Stimulated activated naive B cell treated with anti-CD40 and anti-IgM and Interleukin-4, amounts not matched to agents 10 μg/mL and 1 μg/mL and 100 μg/mL, for 72 hours (primary cell): Measurements from ENCODE around the gene STOM.

Experiments
- ATAC-seq, 2 donors: fragments of 150-1000 bp; cut with Tn5 transposase; replicated peaks; 2 replicates each; pipeline ENCODE4 v1.10.0; 2021; ENCODE audit warnings: moderate library complexity in 1 of 2
- DNase-seq: peaks from one replicate; pipeline ENCODE4 v3.0.0; 2021
- H3K27ac Mint-ChIP-seq: one replicate; pipeline ENCODE4 v1.8.0; 2022; ENCODE audit warnings: mild to moderate bottlenecking, mixed read lengths
- H3K27me3 Mint-ChIP-seq, 2 donors: one replicate each; pipeline ENCODE4 v1.8.0; 2022; ENCODE audit warnings: mixed read lengths in 2 of 2
- H3K36me3 Mint-ChIP-seq, 2 donors: one replicate each; pipeline ENCODE4 v1.8.0; 2022; ENCODE audit warnings: mixed read lengths in 2 of 2, mild to moderate bottlenecking in 1 of 2
- H3K4me1 Mint-ChIP-seq, 2 donors: one replicate each; pipeline ENCODE4 v1.8.0; 2022; ENCODE audit warnings: mixed read lengths in 2 of 2, mild to moderate bottlenecking in 1 of 2
- H3K4me3 Mint-ChIP-seq, 2 donors: one replicate each; pipeline ENCODE4 v1.8.0; 2022; ENCODE audit warnings: mild to moderate bottlenecking in 2 of 2, mixed read lengths in 2 of 2, moderate library complexity in 1 of 2
- H3K9me3 Mint-ChIP-seq, 2 donors: one replicate each; pipeline ENCODE4 v1.8.0; 2022; ENCODE audit warnings: mixed read lengths in 2 of 2, mild to moderate bottlenecking in 1 of 2

Gene STOM

GRCh38 chr9:121300283-121301119 is 69.5 kb downstream of the STOM start:
- no peak for DNase-seq
- no peak overlapping the region for H3K27ac Mint-ChIP-seq

GRCh38 chr9:121299467-121300282 is 70.4 kb downstream of the STOM start:
- ATAC-seq (peak; percentile 74 to 82), DNase-seq (no peak)
- Mint-ChIP-seq H3K36me3 (peaks cover 11 to 20% of the 10 kb centered on the region in 2 donors), H3K27ac (no peak overlapping the region), H3K9me3 (no peaks in the 10 kb centered on the region), H3K4me3 (peak overlapping the region; percentile 76 to 77), H3K4me1 (peaks cover 14 to 30% of the 10 kb centered on the region in 2 donors), H3K27me3 (peaks cover 6 to 10% of the 10 kb centered on the region in 2 donors)

More at GRCh38 chr9:121300283-121301119, 69.5 kb downstream of the STOM start:
- peaks cover 6 to 10% of the 10 kb centered on the region in 2 donors for H3K27me3 Mint-ChIP-seq
- peaks cover 11 to 12% of the 10 kb centered on the region in 2 donors for H3K36me3 Mint-ChIP-seq
- H3K9me3 Mint-ChIP-seq: no peaks in the 10 kb centered on the region
- H3K4me3 Mint-ChIP-seq: peak overlapping the region; percentile 75 to 76
- H3K4me1 Mint-ChIP-seq: peaks cover 14 to 30% of the 10 kb centered on the region in 2 donors
- no peak for ATAC-seq

GRCh38 chr9:121298689-121299466 is 71.2 kb downstream of the STOM start:
- Mint-ChIP-seq H3K4me1 (peaks cover 14 to 30% of the 10 kb centered on the region in 2 donors), H3K36me3 (peaks cover 4 to 15% of the 10 kb centered on the region in 2 donors), H3K27me3 (peaks cover 6 to 10% of the 10 kb centered on the region in 2 donors), H3K4me3 (peak overlapping the region; percentile 75 to 77), H3K9me3 (no peaks in the 10 kb centered on the region), H3K27ac (no peak overlapping the region)
- ATAC-seq (peak; percentile 44 to 51), DNase-seq (no peak)

GRCh38 chr9:121298016-121298538 is 72.0 kb downstream of the STOM start:
- no peak overlapping the region for H3K4me3 Mint-ChIP-seq
- peaks cover 14 to 30% of the 10 kb centered on the region in 2 donors for H3K4me1 Mint-ChIP-seq
- no peak for DNase-seq

GRCh38 chr9:121297389-121297788 is 72.7 kb downstream of the STOM start:
- H3K4me3 Mint-ChIP-seq: no peak overlapping the region
- no peaks in the 10 kb centered on the region for H3K9me3 Mint-ChIP-seq
- H3K4me1 Mint-ChIP-seq: peaks cover 14 to 30% of the 10 kb centered on the region in 2 donors
- no peak overlapping the region for H3K27ac Mint-ChIP-seq
- no peak for ATAC-seq
- H3K36me3 Mint-ChIP-seq: peaks cover 2 to 17% of the 10 kb centered on the region in 2 donors
- no peak for DNase-seq
- peaks cover 6 to 10% of the 10 kb centered on the region in 2 donors for H3K27me3 Mint-ChIP-seq

More at GRCh38 chr9:121298016-121298538, 72.0 kb downstream of the STOM start:
- H3K27me3 Mint-ChIP-seq: peaks cover 6 to 10% of the 10 kb centered on the region in 2 donors
- no peak overlapping the region for H3K27ac Mint-ChIP-seq
- no peak for ATAC-seq
- H3K36me3 Mint-ChIP-seq: peaks cover 4 to 16% of the 10 kb centered on the region in 2 donors
- no peaks in the 10 kb centered on the region for H3K9me3 Mint-ChIP-seq

GRCh38 chr9:121296213-121297127 is 73.6 kb downstream of the STOM start:
- Mint-ChIP-seq H3K9me3 (no peaks in the 10 kb centered on the region), H3K27me3 (peaks cover 6 to 10% of the 10 kb centered on the region in 2 donors), H3K27ac (no peak overlapping the region), H3K4me3 (no peak overlapping the region), H3K36me3 (peaks cover 2 to 16% of the 10 kb centered on the region in 2 donors), H3K4me1 (peaks cover 14 to 30% of the 10 kb centered on the region in 2 donors)
- ATAC-seq (no peak), DNase-seq (no peak)

GRCh38 chr9:121295662-121296191 is 74.3 kb downstream of the STOM start:
- ATAC-seq (no peak), DNase-seq (no peak)
- Mint-ChIP-seq H3K4me3 (no peak overlapping the region), H3K9me3 (no peaks in the 10 kb centered on the region), H3K27me3 (peaks cover 6 to 8% of the 10 kb centered on the region in 2 donors), H3K4me1 (peaks cover 14 to 28% of the 10 kb centered on the region in 2 donors), H3K27ac (no peak overlapping the region), H3K36me3 (peaks cover 2 to 16% of the 10 kb centered on the region in 2 donors)

GRCh38 chr9:121294866-121295661 is 75.0 kb downstream of the STOM start:
- no peak overlapping the region for H3K27ac Mint-ChIP-seq
- H3K36me3 Mint-ChIP-seq: peaks cover 0 to 16% of the 10 kb centered on the region in 2 donors

GRCh38 chr9:121294151-121294743 is 75.8 kb downstream of the STOM start:
- no peak for ATAC-seq
- Mint-ChIP-seq H3K27ac (no peak overlapping the region), H3K27me3 (no peaks in the 10 kb centered on the region), H3K9me3 (no peaks in the 10 kb centered on the region), H3K4me1 (peaks cover 10 to 24% of the 10 kb centered on the region in 2 donors), H3K4me3 (no peak overlapping the region), H3K36me3 (peaks cover 0 to 23% of the 10 kb centered on the region in 2 donors)
- no peak for DNase-seq

More at GRCh38 chr9:121294866-121295661, 75.0 kb downstream of the STOM start:
- Mint-ChIP-seq H3K4me3 (no peak overlapping the region), H3K9me3 (no peaks in the 10 kb centered on the region), H3K27me3 (peaks cover 1 to 2% of the 10 kb centered on the region in 2 donors), H3K4me1 (peaks cover 8 to 21% of the 10 kb centered on the region in 2 donors)
- DNase-seq: no peak
- ATAC-seq: no peak

- DNase-seq (no peak), ATAC-seq (no peak)
- Mint-ChIP-seq H3K27me3 (no peaks in the 10 kb centered on the region), H3K9me3 (no peaks in the 10 kb centered on the region), H3K4me1 (peaks cover 14 to 24% of the 10 kb centered on the region in 2 donors), H3K27ac (no peak overlapping the region), H3K4me3 (no peak overlapping the region), H3K36me3 (peaks cover 0 to 31% of the 10 kb centered on the region in 2 donors)
Measured at GRCh38 chr9:121292801-121293241, 77.2 kb downstream of the STOM start.

GRCh38 chr9:121292051-121292450 is 78.0 kb downstream of the STOM start:
- H3K9me3 Mint-ChIP-seq: no peaks in the 10 kb centered on the region
- no peak overlapping the region for H3K27ac Mint-ChIP-seq
- H3K27me3 Mint-ChIP-seq: no peaks in the 10 kb centered on the region
- no peak for DNase-seq
- no peak overlapping the region for H3K4me3 Mint-ChIP-seq
- peaks cover 0 to 31% of the 10 kb centered on the region in 2 donors for H3K36me3 Mint-ChIP-seq
- ATAC-seq: no peak
- peaks cover 16 to 30% of the 10 kb centered on the region in 2 donors for H3K4me1 Mint-ChIP-seq
